Measurements from ENCODE around the gene TAT.
"Not testable (repeated sequence)": the region's sequence is repeated elsewhere in the genome, so short reads cannot be mapped to it uniquely, and the experiment has no call there.

Gene TAT

DNA sequence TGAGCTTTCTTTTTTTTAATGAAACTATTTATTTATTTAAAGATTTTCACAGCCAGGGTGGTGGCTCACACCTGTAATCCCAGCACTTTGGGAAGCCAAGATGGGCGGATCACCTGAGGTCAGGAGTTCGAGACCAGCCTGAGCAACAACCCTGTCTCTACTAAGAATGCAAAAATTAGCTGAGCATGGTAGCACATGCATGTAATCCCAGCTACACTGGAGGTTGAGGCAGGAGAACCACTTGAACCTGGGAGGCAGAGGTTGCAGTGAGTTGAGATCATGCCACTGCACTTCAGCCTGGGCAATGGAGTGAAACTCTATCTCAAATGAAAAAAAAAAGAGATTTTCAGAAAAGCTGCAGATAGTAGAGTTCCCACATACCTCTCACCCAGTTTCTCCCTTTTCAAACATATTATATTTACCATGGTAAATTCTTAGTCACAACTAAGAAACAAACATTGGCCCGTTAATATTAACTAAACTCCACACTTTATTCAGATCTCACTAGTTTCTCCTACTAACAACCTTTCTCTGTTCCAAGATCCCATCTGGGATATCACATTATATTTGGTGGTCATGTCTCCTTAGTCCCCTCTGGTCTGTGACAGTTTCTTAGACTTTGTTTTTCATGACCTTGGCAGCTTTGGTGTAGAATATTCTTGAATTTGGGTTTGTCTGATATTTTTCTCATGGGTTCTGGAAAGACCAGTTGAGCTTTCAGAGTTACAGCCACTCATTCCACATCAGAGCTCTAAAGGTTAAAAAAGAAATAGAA lies 7.8 kb upstream of the TAT start:
- DNase-seq (ENCODE audit: low read depth) = no peak

- not testable (repeated sequence) for DNase-seq (ENCODE audit: low read depth)
Measured at GRCh38 chr16:71582553-71582848, 5.6 kb upstream of the TAT start.

DNA sequence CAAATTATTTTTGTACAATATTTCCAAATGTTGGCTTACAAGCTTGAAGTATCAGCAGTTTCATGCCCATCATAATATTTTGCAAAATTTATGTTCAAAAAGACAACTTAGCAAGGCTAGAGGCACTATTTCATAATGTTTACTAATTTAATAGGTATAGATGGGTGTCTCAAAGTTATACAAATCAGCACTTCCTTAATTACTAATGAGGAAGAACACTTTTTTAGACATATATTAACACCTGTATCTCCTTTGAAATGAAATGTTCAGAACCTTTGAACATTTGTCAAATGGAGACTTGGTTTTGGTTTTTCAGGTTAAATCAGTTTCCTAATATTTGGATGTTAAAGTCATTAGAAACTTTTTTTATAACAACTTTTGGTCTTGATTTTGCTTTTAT lies 2.2 kb downstream of the TAT start:
- DNase-seq (ENCODE audit: low read depth) = no peak

- no peak for DNase-seq (ENCODE audit: low read depth)
Measured at GRCh38 chr16:71573387-71574094, 3.4 kb downstream of the TAT start.

GRCh38 chr16:71572497-71573116 lies 4.3 kb downstream of the TAT start:
- DNase-seq (ENCODE audit: low read depth) = no peak

- DNase-seq (ENCODE audit: low read depth) = no peak
Measured at GRCh38 chr16:71570144-71570543, 6.7 kb downstream of the TAT start.

DNA sequence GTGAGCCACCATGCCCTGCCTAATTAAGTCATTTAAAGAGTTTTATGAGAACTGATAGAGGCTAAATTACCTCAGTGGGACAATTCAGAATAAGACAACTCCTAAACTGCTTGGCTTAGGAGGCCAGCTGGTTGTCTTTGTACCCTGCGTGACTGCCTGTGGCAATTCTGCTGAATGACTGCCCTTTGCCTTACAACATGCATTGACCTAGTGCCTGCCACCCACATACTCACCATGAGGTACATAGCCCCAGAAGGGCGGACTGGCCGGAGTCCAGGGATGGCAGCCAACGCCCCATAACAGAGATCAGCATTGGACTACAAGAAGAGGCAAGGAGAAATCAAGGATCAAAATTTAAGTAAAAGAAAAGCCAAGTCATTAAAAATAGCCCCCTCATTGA lies 7.3 kb downstream of the TAT start:
- DNase-seq (ENCODE audit: low read depth) = no peak

- no peak for DNase-seq (ENCODE audit: low read depth)
Measured at GRCh38 chr16:71568551-71568950, 8.3 kb downstream of the TAT start.

- DNase-seq (ENCODE audit: low read depth) = no peak
Measured at GRCh38 chr16:71567931-71568330, 9.0 kb downstream of the TAT start.

- no peak for DNase-seq (ENCODE audit: low read depth)
Measured at GRCh38 chr16:71565812-71566700, 10.8 kb downstream of the TAT start.

DNA sequence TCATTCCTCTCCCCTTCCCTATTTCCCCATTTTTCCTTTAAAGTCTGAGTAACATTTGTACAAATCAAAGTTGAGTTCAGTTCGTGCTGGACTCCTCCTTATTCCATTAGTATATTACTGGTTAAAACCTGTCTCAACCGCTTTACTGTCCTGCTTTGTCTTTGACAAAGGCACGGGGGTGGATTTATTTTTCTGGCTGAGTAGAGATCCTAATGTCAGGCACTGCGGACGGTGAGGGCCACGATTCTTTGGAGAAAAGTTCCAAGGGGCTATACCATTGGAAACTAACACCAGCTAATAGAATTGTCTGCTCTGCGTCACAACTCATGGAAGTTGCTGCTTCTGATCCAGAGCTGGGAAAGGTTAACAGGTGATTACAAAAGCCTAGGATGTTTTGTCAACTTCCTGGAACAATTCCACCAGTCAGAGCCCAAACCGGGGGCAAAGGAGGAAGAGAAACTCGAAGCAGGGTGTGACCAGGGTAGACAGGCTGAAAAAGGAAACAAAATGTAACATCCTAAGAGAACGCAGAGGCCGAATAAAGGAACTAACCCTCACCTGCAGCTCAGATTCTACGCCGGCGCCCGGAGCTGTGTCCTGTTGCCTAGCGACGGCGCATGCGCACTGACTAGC lies 12.4 kb downstream of the TAT start:
- no peak for DNase-seq (ENCODE audit: low read depth)

DNA sequence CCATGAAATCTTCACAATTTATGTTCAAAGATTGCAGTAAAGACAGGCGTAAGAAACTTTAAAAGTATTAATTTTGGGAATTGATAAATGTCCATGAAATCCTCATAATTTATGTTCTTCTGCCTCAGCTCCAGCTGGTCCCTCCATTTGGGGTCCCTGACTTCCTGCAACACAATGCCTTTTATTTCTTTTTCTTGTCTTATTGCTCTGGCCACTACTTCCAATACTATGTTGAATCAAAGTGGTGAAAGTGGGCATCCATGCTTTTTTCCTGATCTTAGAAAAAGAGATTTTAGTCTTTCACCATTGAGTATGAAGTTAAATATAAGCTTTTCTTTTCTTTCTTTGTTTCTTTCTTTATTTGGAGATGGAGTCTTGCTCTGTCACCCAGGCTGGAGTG lies 14.3 kb downstream of the TAT start:
- no peak for DNase-seq (ENCODE audit: low read depth)

- not testable (repeated sequence) for DNase-seq (ENCODE audit: low read depth)
Measured at GRCh38 chr16:71561886-71562285, 15.0 kb downstream of the TAT start.

GRCh38 chr16:71559855-71560254 lies 17.0 kb downstream of the TAT start:
- DNase-seq (ENCODE audit: low read depth) = no peak

DNA sequence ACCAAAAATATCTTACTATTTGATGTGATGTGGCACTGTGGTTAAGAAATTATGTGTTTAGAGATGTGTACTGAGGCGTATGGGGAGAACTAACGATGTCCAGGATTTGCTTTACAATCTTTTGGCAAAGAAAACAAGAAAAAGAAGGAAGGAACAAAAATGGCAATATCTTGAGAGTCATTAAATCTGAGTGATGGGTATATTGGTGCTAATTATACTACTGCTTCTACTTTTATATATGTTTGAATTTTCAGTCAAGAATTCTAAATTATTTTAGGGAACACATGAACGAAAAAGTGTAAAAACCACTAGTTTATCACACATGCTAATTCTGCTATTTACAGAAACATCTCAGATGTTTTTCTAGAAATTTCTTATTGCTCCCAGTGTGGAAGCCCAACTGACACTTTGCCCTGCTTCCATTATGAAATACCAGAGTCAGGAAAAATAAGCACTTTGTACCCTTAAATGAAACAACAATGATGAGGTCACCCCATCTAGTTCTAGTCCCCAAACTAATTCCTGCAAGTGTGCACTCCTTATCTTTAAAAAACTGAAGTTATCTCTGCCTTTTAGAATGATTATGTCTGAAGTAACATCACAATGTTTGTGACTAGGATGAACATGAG lies 18.8 kb downstream of the TAT start:
- no peak for DNase-seq (ENCODE audit: low read depth)

- DNase-seq (ENCODE audit: low read depth) = no peak
Measured at GRCh38 chr16:71557299-71557698, 19.6 kb downstream of the TAT start.

GRCh38 chr16:71555230-71555891 lies 21.5 kb downstream of the TAT start:
- DNase-seq (ENCODE audit: low read depth) = no peak

DNA sequence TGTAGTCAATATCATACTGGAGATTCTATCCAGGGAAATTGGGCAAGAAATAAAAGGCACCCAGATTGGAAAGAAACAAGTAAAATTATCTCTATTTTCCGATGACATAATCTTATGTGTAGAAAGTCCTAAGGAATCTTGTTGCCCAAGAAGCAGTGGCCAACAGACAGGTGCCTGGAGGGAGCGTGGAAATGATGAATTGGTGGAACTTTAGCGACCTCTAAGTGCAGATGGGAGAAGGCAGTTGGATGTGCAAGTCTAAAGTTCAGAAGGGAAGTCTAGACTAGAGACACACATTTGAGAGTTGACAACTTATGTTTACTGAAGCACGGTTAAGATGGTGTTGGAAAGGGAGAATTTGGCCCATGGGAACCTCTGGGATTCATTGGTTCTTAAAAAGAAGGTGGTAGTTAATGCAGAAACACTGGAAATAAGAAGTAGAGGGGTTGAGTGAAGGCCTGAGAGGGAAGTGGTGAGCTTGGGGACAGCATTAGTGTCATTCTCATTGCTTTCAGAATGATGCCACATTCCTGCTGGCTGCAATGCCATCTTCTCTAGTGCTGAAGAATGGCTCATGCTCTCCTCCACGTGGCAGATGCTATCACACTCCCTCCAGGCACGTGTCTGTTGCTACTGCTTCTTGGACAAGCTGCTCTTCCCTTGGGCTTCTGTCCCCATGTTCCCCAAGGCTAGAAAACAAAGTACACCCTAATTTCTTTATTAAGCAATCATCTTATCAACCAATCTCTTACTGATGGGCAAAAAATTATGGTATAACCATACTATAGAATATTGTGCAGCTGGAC lies 24.0 kb downstream of the TAT start:
- no peak for DNase-seq (ENCODE audit: low read depth)

DNA sequence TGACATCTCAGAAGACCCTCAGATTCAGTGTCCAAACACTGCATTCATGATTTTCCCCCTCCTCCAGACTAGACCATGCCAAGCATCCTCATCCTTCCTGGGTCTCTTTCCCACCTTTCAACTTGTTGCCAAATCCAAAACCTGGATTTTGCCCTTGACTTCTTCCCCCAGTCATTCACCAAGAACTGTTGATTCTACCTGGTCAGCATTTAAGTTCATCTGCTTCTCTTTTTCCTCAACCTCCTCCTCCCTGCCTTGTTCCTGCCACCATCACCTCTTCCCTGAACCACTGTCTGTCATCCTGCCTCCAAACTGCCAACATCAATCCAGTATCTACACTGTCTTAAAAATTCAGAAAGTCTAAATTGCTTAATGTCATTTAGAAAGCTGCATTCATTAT lies 29.7 kb downstream of the TAT start:
- DNase-seq (ENCODE audit: low read depth) = no peak

GRCh38 chr16:71542377-71542776 lies 34.5 kb downstream of the TAT start:
- no peak for DNase-seq (ENCODE audit: low read depth)
